Activated naive CD8-positive, alpha-beta T cell (primary cell): ENCODE data around the gene BTF3.
"Not testable (repeated sequence)": the region's sequence is repeated elsewhere in the genome, so short reads cannot be mapped to it uniquely, and the experiment has no call there.

Source experiments
- H3K27ac Mint-ChIP-seq: one replicate; pipeline ENCODE4 v1.8.0; 2021; ENCODE audit warnings: mixed read lengths
- H3K27me3 Mint-ChIP-seq: one replicate; pipeline ENCODE4 v1.8.0; 2021; ENCODE audit warnings: mixed read lengths
- H3K36me3 Mint-ChIP-seq: one replicate; pipeline ENCODE4 v1.8.0; 2021; ENCODE audit warnings: mixed read lengths
- H3K4me1 Mint-ChIP-seq: one replicate; pipeline ENCODE4 v1.8.0; 2021; ENCODE audit warnings: low read depth, mixed read lengths
- H3K4me3 Mint-ChIP-seq: one replicate; pipeline ENCODE4 v1.8.0; 2021; ENCODE audit warnings: mild to moderate bottlenecking, mixed read lengths
- H3K9me3 Mint-ChIP-seq: one replicate; pipeline ENCODE4 v1.8.0; 2021; ENCODE audit warnings: low read depth, mixed read lengths

Gene BTF3

DNA sequence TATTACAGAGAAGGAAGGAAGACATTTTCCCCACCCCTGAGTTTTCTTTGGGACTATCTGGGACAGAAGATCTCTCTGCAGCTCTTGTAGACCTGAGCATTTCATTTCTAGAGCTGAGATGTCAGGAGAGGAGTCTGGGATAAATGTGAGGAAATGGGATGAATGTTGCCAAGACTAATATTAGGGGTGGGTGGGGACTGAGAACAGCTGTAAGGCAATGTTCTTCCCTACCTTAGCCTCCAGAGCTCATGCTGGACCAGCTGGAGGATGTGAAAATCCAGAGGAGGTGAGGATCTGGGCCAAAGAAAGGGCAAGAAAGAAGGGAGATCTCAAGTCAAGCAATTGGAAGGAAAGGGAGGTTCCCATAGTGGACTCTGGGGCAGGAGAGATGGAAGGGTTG lies 26.6 kb upstream of the BTF3 start:
- Mint-ChIP-seq H3K9me3 (no peaks in the 10 kb centered on the region), H3K4me3 (no peak overlapping the region), H3K27ac (no peak overlapping the region), H3K36me3 (peaks cover 2% of the 10 kb centered on the region), H3K4me1 (no peaks in the 10 kb centered on the region), H3K27me3 (peaks cover 3% of the 10 kb centered on the region)

DNA sequence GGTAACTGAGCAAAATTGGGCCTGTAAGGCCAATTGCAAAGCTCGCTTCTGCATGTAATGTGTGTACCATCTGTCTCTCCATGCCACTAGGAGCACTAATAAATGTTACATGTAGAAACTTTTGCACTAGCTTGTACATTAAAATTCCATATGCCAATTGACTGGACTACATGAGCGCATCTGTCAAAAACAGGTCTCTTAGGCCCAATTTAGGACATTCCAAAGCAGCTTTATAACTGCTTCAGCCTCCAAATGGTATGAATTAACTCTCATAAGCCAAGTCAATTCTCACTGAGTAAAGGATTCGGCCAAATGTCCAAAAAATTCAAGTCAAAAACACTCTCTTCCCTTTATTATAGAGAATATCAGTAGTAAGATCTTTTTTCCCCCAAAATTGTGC lies 26.1 kb upstream of the BTF3 start:
- no peaks in the 10 kb centered on the region for H3K4me1 Mint-ChIP-seq
- H3K27me3 Mint-ChIP-seq: peaks cover 3% of the 10 kb centered on the region
- no peaks in the 10 kb centered on the region for H3K9me3 Mint-ChIP-seq
- H3K27ac Mint-ChIP-seq: no peak overlapping the region
- no peak overlapping the region for H3K4me3 Mint-ChIP-seq
- H3K36me3 Mint-ChIP-seq: peaks cover 2% of the 10 kb centered on the region

DNA sequence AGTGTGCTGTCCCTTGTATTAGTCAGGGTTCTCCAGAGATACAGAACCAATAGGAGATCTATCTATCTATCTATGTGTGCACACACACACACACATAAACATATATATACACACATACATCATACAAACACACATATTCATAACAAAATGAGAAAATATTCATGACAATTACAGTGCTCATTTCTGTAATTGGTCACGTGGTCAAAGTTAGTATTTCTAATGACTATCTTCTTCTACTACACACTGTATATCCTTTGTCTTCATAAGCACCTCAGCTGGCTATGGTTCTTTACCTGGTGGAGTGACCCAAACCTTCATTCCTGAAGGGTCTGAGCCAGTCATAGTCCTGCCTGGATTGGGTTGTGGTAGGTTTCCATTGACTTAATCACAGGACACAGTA lies 17.7 kb upstream of the BTF3 start:
- Mint-ChIP-seq H3K27ac (no peak overlapping the region), H3K36me3 (no peaks in the 10 kb centered on the region), H3K27me3 (peaks cover 13% of the 10 kb centered on the region), H3K4me3 (no peak overlapping the region), H3K9me3 (no peaks in the 10 kb centered on the region), H3K4me1 (no peaks in the 10 kb centered on the region)

DNA sequence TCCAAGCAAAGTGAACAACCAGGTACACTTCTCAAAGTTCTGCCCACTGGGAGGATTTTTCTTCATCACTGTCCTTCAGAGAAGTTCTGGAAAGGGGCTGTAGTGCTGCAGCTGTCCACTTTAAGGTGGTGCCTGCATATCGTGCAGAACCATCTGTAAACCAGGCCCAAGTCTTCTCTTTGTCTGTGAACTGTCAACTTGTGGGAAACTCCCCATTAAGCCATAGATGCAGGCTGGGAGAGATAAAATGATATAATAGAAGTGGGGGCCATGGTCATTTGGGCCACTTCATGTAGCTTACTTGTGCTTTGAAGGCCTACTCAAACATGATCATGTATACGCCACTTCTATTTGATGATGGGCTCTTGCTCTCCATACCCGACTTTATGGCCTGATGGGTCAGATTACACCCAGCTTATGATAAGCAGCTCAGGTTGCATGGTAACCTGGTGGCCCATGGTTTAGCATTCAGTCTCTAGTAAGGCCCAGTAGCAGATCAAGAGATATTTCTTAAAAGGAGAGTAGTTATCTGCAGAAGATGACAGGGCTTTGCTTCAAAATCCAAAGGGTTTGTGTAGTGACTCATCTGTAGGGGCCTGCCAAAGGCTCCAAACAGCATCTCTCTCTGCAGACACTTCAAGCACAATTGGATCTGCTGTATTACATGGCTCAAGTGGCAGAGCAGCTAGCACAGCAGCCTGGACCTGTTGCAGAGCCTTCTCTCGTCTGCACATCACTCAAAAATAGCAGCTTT lies 15.7 kb upstream of the BTF3 start:
- Mint-ChIP-seq H3K27me3 (peaks cover 14% of the 10 kb centered on the region), H3K9me3 (no peaks in the 10 kb centered on the region), H3K36me3 (no peaks in the 10 kb centered on the region), H3K4me1 (no peaks in the 10 kb centered on the region), H3K27ac (no peak overlapping the region), H3K4me3 (no peak overlapping the region)

DNA sequence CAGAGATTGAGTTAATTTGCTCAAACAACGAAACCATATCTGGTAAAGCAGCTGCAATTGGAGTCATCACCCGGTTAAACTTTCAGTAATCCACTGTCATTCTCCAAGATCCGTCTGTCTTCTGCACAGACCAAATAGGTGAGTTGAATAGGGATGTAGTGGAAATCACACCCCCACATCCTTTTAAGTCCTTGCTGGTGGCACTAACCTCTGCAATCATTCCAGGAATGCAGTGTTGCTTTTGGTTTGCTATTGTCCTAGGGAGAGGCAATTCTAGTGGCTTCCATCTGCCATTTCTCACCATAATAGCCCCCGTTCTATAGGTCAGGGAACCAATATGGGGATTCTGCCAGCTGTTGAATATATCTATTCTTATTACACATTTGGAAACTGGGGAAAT lies 14.6 kb upstream of the BTF3 start:
- Mint-ChIP-seq H3K4me3 (no peak overlapping the region), H3K27ac (no peak overlapping the region)

DNA sequence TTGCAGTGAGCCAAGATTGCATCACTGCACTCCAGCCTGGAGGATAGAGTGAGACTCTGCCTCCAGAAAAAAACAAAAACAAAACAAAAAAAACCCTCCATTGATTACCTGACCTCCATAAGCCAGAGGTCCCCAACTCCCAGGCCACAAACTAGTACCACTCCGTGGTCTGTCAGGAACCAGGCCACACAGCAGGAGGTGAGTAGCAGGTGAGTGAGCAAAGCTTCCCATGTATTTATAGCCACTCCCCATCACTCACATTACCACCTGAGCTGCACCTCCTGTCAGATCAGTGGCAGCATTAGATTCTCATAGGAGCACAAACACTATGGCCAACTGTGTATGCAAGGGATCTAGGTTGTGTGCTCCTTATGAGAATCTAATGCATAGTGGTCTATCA lies 13.7 kb upstream of the BTF3 start:
- Mint-ChIP-seq H3K9me3 (no peaks in the 10 kb centered on the region), H3K4me3 (no peak overlapping the region), H3K27me3 (peaks cover 9% of the 10 kb centered on the region), H3K36me3 (no peaks in the 10 kb centered on the region), H3K27ac (no peak overlapping the region), H3K4me1 (no peaks in the 10 kb centered on the region)

More for the DNA sequence above, 14.6 kb upstream of the BTF3 start:
- no peaks in the 10 kb centered on the region for H3K4me1 Mint-ChIP-seq
- no peaks in the 10 kb centered on the region for H3K9me3 Mint-ChIP-seq
- peaks cover 11% of the 10 kb centered on the region for H3K27me3 Mint-ChIP-seq
- H3K36me3 Mint-ChIP-seq: no peaks in the 10 kb centered on the region

DNA sequence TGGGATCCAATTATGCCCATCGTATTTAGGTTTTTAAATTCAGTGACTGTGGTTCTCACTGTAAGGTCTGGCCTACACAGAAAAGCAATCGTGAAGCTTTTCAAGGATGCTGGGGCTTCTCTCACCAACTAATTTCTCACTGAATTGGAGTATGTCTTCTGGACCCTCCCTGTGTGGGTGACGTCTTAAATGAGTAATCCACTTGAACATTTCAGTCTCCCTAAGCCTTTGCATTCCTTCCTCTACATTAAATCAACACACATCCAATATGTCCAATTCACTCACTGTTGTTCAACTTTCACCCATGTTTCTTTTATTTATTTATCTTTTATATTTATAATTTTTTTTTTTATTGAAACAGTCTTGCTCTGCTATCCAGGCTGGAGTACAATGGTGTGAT lies 12.5 kb upstream of the BTF3 start:
- Mint-ChIP-seq H3K27me3 (peaks cover 9% of the 10 kb centered on the region), H3K4me3 (no peak overlapping the region), H3K9me3 (no peaks in the 10 kb centered on the region), H3K36me3 (no peaks in the 10 kb centered on the region), H3K4me1 (no peaks in the 10 kb centered on the region), H3K27ac (no peak overlapping the region)

DNA sequence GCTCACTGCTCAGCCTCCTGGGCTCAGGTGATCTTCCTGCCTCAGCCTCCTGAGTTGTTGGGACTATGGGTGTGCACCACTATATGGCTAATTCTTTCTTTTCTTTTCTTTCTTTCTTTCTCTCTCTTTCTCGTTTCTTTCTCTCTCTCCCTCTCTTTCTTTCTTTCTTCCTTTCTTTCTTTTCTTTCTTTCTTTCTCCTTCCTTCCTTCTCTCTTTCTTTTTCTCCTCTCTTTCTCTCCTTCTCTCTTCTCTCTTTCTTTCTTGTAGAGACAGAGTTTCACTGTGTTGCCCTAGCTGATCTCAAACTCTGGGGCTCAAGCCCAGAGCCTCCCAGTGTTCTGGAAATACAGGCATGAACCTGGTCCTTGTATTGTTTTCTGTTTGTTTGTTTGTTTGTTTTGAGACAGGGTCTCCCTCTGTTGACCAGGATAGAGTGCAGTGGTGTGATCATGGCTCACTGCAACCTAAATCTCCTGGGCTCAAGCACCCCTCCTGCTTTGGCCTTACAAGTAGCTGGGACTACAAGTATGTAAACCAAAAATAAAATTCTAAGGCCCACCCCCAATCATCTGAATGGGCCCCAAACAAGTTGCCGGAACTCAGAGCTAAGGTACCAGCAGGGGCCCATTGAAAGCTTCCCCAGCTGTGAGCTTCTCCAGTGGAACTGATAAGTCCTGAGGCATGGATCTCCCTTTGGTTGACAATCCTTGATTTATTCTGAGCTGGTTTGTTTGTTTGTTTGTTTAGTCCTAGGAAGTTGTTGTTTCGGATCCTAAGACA lies 11.9 kb upstream of the BTF3 start:
- Mint-ChIP-seq H3K27me3 (peaks cover 11% of the 10 kb centered on the region), H3K36me3 (no peaks in the 10 kb centered on the region), H3K27ac (no peak overlapping the region), H3K4me1 (no peaks in the 10 kb centered on the region), H3K4me3 (no peak overlapping the region), H3K9me3 (no peaks in the 10 kb centered on the region)

DNA sequence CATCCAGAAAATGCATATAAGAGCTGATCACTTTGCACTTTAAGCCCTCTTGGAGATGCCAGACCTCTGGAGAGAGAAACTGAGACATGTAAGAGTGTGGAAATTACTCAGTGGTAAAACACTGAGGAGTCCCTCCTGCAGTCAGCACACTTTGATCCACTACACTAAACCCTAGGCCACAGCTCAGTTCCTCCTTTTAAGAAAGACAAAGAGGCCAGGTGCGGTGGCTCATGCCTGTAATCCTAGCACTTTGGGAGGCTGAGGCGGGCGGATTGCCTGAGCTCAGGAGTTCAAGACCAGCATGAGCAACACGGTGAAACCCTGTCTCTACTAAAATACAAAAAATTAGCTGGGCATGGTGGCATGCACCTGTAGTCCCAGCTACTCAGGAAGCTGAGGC lies 11.0 kb upstream of the BTF3 start:
- peaks cover 11% of the 10 kb centered on the region for H3K27me3 Mint-ChIP-seq
- H3K4me3 Mint-ChIP-seq, H3K27ac Mint-ChIP-seq, H3K36me3 Mint-ChIP-seq, H3K4me1 Mint-ChIP-seq, H3K9me3 Mint-ChIP-seq: not testable (repeated sequence)

DNA sequence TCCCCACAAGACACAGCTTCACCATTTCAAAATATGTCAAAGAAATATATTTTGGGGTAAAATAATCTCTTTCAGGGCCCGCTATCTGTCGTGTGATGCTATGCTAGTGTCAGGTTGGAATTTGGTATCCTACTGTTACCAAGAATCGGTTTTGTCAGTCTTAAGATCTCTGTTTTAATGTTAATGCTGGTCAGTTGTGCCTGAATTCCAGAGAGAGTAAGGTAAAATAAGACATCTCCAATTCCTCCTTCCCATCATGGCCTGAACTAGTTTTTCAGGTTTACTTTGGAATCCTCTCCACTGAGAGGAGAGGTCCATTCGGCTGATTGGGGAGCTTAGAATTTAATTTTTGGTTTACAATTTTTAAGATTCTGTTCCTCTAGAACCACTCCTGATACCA lies 10.4 kb upstream of the BTF3 start:
- no peaks in the 10 kb centered on the region for H3K36me3 Mint-ChIP-seq
- H3K27me3 Mint-ChIP-seq: peaks cover 14% of the 10 kb centered on the region
- no peak overlapping the region for H3K4me3 Mint-ChIP-seq
- H3K4me1 Mint-ChIP-seq: no peaks in the 10 kb centered on the region
- H3K9me3 Mint-ChIP-seq: no peaks in the 10 kb centered on the region
- H3K27ac Mint-ChIP-seq: no peak overlapping the region

DNA sequence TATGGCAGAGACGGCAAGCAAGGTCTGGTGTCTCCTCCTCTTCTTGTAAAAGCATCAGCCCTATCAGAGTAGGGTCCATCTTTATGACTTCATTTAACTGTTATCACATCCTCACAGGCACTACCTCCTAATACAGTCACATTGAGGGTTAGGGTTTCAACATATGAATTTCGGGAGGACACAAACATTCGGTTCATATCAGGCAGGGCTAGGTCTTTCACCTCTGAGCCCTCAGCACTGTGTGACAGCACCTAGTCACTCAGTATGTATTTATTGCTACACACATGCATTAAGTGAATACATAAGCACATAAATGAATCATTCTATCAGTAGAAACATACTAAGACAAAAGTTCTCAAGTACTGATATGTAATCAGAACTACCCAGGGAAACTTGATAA lies 9.4 kb upstream of the BTF3 start:
- Mint-ChIP-seq H3K4me1 (no peaks in the 10 kb centered on the region), H3K27ac (no peak overlapping the region), H3K27me3 (peaks cover 20% of the 10 kb centered on the region), H3K4me3 (no peak overlapping the region), H3K9me3 (no peaks in the 10 kb centered on the region), H3K36me3 (no peaks in the 10 kb centered on the region)

DNA sequence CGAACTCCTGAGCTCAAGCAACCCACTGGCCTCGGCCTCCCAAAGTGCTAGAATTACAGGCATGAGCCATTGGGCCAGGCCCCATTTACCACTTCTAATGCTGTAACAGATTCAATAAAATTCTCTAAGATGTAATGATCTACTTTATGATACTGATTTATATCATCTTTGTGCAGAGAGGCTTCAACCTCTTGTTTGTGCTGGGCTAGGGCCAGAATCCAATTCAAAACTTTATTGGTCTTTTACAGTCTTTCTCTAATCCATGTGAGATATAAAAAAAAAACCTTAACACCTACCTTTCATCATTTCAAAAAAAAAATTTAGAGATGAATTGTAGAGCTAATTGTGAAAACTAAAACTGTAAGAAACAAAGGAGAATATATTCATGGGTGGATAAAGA lies 8.2 kb upstream of the BTF3 start:
- Mint-ChIP-seq H3K4me3 (no peak overlapping the region), H3K36me3 (no peaks in the 10 kb centered on the region), H3K4me1 (no peaks in the 10 kb centered on the region), H3K9me3 (no peaks in the 10 kb centered on the region), H3K27me3 (peaks cover 21% of the 10 kb centered on the region), H3K27ac (no peak overlapping the region)

DNA sequence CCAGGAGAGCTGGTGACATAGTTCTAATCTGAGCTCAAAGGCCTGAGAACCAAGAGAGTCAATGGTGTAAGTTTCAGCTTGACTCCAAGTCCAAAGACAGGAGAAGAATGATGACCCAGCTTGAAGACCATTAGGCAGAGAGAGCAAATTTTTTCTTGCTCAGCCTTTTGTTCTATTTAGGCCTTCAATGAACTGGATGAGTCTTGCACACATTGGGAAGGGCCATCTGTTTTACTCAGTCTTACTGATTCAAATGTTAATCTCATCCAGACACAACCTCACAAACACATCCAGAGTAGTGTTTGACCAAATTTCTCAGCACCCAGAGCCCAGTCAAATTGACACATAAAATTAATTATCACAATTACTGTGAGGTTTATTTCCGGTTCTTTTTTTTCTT lies 7.1 kb upstream of the BTF3 start:
- Mint-ChIP-seq H3K27me3 (peaks cover 21% of the 10 kb centered on the region), H3K36me3 (no peaks in the 10 kb centered on the region), H3K9me3 (no peaks in the 10 kb centered on the region), H3K4me1 (no peaks in the 10 kb centered on the region), H3K4me3 (no peak overlapping the region), H3K27ac (no peak overlapping the region)

DNA sequence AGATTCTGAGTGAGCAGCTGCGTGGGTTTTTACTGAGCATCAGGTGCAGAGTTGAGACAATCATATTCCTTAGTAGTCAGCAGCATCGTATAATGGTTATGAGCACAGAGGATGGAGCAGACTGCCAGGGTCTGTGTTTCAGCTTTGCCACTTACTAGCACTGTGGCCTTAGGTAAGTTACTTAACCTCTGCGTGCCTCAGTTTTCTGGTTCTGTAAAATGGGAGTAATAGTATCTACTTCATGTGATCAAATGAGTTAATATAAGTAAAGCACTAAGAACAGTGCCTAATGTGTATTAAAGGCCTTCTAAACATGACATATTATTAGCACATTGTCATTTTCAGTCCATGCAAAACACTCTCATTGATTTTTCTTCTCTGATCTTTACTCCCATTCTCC lies 4.8 kb upstream of the BTF3 start:
- H3K4me3 Mint-ChIP-seq: no peak overlapping the region
- H3K36me3 Mint-ChIP-seq: no peaks in the 10 kb centered on the region
- H3K27me3 Mint-ChIP-seq: peaks cover 19% of the 10 kb centered on the region
- H3K9me3 Mint-ChIP-seq: no peaks in the 10 kb centered on the region
- H3K27ac Mint-ChIP-seq: no peak overlapping the region
- peaks cover 8% of the 10 kb centered on the region for H3K4me1 Mint-ChIP-seq

DNA sequence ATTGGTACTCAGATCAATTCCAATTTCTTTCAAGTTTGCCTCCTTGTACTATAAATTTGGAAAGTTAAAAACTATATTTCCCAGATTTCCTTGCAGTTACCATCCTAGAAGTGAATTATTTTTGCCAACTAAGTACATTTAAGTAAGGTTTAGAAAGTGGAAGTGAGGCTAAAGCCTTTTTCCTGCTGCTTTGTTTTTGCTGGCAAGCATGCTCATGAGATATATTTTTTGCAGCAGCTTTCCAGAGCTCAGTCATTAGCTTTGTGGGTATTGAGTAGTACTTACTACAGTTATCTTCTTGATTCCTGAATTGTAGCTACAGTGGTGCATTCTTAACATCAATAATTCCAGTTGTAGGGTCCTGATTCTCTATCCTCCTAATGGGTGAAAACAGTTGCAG lies 3.5 kb upstream of the BTF3 start:
- H3K4me1 Mint-ChIP-seq: peaks cover 15% of the 10 kb centered on the region
- peaks cover 7% of the 10 kb centered on the region for H3K36me3 Mint-ChIP-seq
- H3K9me3 Mint-ChIP-seq: no peaks in the 10 kb centered on the region
- peaks cover 19% of the 10 kb centered on the region for H3K27me3 Mint-ChIP-seq
- H3K27ac Mint-ChIP-seq: no peak overlapping the region
- no peak overlapping the region for H3K4me3 Mint-ChIP-seq
